GM19025 (cell line): Measurements from ENCODE around the gene LRMDA.

ENCODE experiments used
- ATAC-seq: cut with Tn5 transposase; IDR thresholded peaks from one replicate; pipeline ENCODE4 v1.9.1; 2021; ENCODE audit warnings: mild to moderate bottlenecking, low read depth, moderate library complexity; ENCODE audit not compliant: unreplicated experiment

LRMDA gene

DNA sequence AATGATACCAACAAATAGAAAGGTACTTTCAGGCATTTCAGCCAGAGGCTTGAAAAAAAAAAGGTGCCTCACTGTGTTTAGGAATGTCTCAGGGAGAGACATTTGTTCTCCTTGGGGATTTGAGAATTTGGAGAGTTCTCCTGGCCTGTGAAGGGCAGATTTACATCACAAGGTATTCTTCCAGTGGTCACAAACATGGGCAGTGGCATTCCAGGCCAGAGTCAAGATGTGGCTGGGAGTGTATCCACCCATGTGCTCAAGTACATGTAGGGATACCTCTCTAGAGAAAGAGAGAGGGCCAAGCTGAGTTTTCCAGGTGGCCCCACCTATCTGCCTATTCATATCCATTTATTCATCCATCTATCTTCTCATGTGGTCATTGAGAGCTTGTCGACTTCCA is 253.8 kb downstream of the LRMDA start:
- no peak for ATAC-seq

DNA sequence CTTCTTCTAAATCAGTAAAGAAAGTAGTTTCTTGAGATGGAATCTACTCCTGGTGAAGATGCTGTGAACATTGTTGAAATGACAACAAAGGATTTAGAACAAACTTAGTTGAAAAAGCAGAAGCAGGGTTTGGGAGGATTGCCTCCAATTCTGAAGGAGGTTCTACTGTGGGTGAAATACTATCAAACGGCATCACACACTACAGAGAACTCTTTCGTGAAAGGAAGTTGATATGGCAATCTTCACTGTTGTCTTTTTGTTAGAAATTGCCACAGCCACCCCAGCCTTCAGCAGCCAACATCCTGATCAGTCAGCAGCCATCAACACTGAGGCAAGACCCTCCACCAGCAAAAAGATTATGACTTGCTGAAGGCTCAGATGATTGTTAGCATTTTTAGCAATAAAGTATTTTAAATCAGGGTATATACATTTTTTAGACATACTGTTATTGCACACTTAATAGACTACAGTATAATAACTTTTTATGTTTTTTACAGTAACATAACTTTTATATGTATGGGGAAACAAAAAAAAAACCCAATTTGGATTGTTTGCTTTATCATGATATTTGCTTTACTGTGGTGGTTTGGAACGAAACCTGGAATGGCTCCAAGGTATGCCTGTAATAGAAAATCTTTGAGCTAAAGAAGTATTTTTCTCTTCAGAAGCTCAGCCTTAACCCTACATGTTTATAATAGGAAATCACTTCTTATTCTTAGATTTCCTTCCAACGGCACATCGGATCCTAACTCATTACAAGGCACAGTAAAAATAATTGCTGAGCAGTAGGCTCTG is 257.3 kb downstream of the LRMDA start:
- ATAC-seq: no peak

DNA sequence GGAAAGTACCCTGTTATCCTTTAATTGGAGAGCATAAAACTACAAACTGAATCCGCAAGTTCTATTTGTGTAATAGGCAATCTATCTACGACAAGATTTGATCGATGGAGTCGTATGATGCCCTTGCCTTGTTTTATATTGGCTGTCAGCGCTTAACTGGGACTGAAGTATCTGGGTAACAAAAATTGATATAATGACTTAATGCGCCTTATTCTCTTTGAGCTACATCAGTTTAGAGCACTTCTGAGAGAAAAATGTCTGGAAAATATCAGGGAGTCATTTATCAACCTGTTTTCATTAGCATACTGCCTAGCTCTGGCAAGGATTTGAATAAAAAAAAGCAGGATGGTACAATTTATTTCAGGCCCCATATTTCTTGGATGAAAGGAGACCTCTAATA is 262.1 kb downstream of the LRMDA start:
- no peak for ATAC-seq

DNA sequence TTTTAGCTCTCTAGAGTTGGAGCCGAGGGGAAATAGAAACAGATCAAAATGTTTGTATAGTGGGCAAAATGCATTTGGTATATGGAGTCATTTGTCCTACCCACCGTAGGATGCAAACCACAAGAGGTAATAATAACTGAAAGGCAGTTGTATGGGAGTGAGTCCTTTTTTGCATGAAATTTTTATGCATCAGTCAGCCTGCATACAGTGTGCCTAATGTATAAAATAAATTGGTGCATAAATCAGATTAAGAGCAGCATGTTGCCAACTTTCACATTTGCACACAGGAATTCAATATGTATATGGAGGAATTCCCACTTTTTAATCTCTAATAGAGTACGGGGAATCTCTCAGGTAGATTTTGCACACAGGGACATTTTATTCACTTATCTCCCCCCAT is 262.8 kb downstream of the LRMDA start:
- no peak for ATAC-seq

DNA sequence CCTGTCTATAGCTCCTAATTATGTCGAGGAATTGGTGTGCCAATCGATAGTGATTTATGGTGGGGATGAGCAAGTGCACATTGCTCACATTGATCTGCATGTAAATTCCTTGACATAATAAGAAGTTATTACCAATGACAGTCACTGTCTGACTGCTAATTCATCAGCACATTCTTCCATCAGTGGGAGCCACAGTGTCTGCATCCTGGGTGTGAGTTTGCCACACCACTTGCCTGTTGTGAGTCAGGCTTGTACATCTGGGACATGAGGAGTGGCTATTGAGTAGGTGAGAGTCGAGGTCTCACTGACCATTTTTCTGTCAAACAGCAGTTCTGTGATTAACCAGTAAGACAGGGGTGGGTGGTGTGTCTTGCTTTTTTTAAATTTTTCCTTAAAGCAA is 263.4 kb downstream of the LRMDA start:
- ATAC-seq: no peak

DNA sequence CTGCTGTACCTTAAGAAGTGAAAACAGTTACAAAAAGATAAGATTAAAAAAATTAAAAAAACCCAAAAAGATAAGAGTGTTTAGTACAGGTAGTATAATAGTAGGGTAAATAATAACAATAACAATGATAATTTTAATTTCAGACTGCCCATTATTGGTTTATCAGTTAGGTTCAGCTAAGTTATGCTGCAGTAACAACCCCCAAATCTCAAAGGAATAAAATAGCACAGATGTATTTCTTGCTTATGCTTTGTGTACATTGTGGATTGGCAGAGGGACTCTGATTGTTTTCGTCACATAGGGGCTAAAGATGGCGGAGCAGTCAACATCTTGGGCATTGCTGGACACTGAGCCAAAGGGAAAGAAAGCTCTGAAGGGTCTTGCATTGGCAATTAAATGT is 264.6 kb downstream of the LRMDA start:
- no peak for ATAC-seq

DNA sequence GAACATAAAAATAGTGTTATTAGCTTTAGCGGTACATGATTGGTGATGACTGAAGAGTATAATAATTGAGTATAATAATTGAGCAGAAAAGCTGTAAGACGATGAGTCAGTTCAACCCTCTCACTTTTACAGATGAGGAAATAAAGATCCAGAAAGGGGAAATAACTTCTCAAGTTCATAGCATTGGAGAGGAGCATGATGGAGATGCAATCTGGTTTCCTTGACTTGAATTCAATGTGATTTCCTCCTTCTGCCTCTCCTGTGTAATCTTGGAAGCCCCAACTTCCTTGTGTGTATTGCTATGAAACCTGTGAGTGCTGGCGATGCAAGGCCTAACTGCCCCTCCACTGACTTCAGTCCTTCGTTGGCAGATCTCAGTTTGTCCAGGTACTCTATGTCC is 265.1 kb downstream of the LRMDA start:
- no peak for ATAC-seq

DNA sequence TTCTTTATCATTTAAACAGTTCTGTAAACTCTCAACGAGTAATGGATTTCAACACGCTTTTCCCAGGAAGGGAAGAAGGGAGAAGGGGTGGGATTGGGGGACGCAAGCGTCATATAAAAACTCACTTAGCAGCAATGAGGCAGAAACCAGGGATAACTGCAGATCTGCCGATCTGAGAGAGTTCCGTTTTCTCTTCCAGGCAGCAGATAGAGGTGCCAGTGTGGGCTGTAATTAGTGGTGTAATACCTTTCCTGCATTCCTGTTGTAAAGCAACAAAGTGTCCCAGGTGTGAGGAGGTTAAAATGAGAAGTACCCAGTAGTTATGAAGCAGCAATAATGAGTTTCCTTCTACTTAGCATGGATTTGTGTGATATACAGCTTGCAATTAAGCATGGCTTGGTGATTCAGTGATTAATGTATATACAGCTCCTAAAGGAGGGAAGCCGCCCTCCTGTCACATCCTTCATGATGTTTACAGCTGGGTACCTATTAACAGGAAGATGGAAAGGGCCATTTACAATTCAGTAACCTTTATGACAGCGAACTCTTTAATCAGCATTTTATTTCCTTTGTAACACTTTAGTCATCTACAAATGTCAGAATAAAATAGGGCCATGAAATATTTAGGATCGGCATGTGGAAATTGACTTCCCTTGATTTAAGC is 271.9 kb downstream of the LRMDA start:
- no peak for ATAC-seq

DNA sequence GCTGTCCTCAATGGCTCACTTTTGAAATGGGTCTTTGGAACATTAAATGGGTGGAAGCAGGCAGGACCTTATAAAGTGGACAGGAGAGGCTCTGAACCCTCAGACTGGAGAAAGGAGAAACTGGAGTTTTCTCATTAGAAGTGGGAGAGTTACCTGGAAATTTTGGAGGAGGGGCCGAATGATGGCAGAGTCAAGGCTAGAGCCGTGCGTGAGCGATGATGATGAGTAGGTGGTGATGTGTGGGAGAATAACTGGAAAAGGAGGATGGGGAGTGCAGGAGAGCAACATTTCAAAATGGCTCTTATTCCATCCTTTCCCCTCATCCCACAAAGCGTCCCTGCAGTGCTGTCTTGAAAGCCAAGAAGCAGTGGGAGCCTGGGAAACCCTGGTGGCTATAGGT is 274.0 kb downstream of the LRMDA start:
- no peak for ATAC-seq

DNA sequence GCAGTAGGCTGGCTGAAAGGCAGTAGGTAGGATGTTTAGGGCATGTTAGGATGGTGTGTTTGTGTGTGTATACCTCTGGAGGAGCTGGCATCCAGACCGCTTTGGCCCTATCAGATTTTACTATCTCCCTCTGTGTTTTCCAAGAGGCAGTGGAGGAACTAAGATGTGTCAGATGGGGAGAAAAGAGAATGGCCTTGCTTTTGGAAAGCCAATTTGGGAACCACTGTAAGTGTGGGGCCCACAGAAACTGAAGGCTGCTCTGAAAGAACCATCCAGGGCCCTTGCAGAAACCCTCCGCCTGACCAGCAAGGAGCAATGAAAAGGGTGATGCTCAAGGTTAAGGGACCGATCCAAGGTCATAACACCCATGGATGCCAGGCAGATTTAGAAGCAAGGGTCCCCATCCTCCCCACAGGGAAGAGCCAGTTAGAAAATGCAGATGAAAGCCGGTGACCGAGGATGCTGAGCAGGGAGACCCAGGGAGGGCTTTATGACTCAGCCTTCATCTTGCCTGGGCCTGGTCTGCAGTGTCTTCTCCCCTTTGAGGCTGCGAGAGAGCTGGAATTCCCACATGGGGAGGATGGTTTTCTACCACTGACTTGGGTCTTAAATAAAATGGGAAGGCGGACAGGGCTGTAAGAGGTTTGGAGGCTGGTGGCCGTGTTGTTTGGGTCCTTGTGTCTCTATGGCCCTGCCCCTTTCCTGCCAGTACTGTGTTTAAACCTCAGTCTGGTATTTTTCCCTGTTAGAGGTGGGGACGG is 275.8 kb downstream of the LRMDA start:
- no peak for ATAC-seq

DNA sequence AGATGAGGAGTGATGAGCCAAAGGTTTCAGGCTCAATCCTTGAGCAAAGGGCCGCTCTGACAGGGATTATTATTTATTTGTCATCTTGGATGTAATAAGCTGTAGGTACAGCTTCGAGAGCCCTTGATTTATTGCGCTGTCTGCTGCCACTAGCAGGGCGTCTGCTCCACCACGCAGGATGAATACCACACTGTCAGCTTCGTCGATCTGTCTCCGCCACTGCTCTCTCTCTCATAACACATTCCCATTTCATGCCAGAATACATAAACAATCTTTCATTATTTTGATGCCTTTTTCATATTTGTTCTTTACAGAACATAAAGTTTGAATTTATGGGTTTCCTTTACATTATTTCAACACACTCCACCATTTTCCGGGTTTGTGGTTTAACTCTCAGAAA is 276.6 kb downstream of the LRMDA start:
- ATAC-seq: no peak

DNA sequence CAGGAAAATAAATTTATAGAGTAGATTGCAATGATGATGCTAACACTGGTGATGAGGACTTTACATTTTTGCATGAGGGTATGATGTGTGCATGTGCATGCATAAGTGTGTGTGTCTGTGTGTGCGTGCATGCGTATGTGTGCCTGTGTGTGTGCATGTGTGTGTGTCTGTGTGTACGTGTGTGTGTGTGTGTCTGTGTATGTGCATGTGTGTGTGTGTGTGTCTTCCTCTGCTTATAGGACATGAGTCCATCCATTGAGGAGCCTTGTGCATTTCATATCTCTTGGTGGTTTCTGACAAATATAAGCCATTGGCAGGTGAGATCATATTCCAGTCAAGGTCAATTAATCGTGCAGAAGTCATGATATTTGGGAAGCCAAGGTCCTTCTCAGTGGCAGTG is 277.8 kb downstream of the LRMDA start:
- ATAC-seq: no peak

DNA sequence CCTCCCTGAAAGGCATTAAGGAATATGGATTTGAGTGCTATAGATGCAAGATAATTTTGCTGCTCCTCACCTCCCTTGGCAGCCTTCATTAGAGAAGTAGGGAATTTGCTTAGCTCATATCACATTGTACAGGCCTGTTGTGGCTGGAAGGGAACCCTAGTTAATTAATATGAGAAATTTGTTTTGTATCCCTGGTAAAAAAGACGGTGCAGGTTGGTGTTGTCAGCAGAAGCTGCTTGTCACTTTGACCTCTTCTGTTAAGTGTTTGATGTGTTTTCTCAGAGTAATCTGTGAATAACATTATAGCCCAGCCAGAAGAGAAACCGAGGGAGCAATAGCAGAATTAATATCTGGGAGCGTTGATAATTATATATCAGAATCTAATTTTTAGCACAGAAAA is 278.4 kb downstream of the LRMDA start:
- ATAC-seq: no peak

DNA sequence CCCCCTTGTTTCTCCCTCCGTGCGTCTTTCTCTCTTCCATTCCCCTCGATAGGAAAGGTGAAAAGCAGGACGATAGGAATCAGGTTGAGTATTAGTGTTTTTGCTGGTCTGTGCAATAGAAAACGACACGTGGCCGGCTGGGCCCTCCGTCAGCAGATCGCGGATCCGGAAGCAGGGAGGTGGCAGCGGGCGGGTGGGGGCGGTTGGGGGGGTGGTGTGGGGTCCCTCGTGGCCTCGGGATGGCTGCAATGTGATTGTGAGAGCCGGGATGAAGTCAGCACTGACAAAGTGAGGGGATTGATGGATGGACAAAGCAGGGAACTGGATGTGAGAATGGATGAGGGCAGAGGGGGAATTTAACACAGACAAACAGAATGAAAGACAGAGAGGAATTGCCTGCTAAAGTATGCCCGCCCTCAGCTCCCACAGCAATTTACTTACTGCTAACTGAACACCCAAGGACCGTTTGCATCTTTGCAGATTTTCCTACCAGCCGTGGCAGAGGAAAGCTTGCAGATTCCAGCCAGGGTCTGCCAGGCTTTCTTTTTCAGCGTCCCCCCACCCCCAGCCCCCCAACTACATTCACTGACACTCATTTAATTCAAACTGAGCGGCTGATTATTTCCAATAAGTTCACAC is 280.9 kb downstream of the LRMDA start:
- no peak for ATAC-seq

DNA sequence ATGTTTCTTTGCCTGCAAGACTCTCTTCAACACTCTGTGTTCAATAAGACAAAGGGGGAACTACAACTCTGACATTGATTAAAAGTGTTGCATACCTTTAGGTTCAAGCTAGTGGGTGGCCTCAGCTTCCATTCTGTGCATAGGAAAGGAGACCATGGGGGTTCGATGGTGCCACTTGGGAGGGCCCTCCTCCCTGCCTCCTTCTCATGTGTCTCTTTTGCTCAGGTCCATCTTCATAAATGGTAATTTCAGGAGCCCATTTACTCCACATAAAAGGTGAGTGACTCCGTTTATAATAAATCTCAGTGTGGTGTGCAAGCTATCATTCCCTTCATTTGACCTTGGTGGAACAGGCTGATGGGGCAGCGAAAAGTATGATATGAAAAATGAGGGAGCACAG is 285.1 kb downstream of the LRMDA start:
- ATAC-seq: no peak

DNA sequence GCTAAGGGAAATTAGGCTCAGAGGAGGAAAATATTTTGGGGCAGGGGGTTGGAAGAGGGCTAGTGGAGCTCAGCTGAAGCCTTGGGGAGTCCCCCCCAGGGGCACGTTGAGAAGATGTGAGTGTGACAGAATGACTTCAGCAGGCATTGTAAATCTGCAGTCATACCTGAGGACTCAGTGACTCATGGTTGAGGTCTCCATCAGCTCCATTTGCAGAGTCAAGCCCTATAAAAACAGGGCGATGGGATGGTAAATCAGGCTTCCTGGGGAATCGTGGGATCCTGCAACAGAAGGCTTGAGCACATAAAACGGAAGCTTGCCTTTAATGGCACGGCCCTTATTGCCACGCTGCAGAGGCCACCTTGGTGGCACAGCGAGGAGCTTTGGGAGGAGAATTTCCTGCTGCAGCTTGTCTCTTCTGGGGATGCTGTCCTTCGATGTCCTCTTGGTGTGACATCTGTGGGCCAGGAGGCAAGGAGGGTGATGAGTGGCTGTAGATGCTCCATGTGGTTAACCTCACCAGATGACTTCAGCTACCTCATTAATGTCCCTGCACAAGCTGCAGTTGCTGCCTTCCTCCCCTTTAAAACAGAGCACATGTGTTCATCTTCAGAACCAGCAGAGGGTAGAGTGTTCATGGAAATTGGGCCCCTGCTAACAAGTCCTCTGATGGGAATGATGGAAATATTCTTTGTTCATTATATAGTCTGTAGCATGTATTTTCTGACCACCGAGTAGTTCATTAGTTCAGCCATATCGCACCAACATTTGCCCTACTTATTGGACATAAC is 285.9 kb downstream of the LRMDA start:
- ATAC-seq: no peak

DNA sequence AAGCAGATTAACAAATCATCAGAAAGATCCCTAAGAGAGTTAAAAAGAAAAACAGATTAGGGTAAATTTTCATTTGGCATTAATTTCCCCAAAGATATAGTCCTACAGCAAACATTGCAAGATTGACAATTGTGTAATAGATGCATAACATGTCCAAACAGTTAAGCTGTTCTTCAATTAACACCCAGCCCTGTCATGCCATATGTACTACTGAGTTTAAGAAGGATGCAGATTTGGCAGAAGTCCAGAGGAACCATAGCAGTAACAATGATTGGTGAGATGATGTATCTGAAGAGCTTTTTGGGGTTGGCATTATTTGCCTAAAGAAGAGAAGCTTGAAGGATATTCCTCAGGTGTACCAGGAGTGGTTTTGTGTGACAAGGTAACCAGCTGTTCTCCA is 287.6 kb downstream of the LRMDA start:
- ATAC-seq: no peak

DNA sequence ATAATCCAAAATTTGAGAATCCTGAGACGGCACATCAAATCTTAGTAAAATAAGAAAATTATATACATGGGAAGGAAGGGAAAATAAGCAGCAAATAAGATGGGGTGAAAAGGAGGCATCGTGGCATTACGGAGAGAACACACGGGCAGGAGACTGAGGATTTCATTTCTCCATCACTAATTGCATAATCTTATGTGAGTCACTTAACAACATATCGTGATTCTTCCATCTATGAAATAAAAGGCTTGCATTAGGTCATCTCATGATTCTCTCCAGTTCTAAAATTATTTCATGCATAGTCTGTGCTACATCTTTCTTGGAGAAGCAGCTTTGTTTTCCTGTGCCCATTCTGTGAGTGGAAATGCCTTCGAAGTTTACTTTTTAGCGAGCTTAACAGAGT is 288.7 kb downstream of the LRMDA start:
- ATAC-seq: no peak

DNA sequence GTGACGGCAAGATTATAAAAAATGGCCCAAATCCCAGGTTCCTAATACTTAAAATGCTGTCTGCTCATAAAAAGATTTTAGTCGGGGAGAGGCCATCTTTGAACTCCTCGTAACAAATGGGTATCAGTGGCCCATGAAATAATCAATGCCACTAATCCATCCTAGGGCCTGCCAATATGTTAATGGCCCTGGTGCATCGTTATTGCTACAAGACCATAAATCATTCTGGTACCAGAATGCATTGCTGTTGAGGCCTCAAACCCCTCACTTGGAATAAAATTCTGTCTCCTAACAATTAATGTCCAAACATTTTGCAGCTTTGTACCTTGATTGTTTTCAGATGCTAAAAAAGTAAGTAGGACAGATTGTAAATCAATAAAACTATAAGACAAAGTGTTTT is 290.6 kb downstream of the LRMDA start:
- no peak for ATAC-seq

DNA sequence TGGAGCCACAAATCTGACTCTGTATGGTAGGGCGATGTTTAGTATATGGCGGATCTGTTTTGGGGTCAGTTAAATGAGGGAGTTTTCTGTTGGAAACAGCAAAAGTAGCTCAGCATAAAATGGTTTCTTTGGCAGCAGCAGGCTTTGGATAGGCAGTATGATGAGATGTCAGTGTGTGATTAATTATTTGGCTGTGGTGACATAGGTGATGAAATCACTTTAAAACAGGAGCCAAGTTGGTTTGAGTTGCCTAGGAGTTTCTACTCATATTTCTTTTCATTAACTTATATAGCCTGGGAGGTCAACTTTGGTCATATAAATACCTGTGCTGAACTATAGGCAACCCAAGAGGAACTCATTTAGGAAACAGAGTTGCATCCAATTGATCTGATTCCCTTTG is 291.2 kb downstream of the LRMDA start:
- no peak for ATAC-seq
